ENCODE measurements around the gene KLHL40.

GRCh38 chr3:42685891-42686820 lies 819 bp downstream of the KLHL40 start:
- TF ChIP-seq EZH2 (IDR thresholded peaks at IDR 0.05; ENCODE audit: low read length, missing control alignments) (peak; percentile 79), CTCF (conservative IDR thresholded peaks at IDR 0.05 in 1 of 2, IDR thresholded peaks at IDR 0.05 in 1 of 2; ENCODE audit: low read depth in 1 of 2, low read length in 2 of 2) (no peak)

All from fibroblast of lung (primary cell).